Stimulated activated CD4-positive, alpha-beta T cell treated with anti-CD3 and anti-CD28 coated beads, Interleukin-2, amount 100 ng/mL, for 48 hours (primary cell): ENCODE data around the gene MXRA8.

ENCODE experiments used
- DNase-seq, 2 donors: peaks; one replicate each; pipeline ENCODE4 v3.0.0-alpha.2; 2020

Gene MXRA8

GRCh38 chr1:1348420-1349255, 9.7 kb downstream of the MXRA8 start:
- DNase-seq = no peak

GRCh38 chr1:1347663-1348419, 10.5 kb downstream of the MXRA8 start:
- DNase-seq = no peak

GRCh38 chr1:1347026-1347595, 11.2 kb downstream of the MXRA8 start:
- DNase-seq = no peak

GRCh38 chr1:1346501-1346890, 11.9 kb downstream of the MXRA8 start:
- DNase-seq = no peak

- no peak for DNase-seq
Measured at GRCh38 chr1:1345860-1346500, 12.4 kb downstream of the MXRA8 start.

- no peak for DNase-seq
Measured at GRCh38 chr1:1345384-1345783, 13.0 kb downstream of the MXRA8 start.

- DNase-seq = no peak
Measured at GRCh38 chr1:1344655-1345361, 13.5 kb downstream of the MXRA8 start.

GRCh38 chr1:1343811-1344421, 14.4 kb downstream of the MXRA8 start:
- no peak for DNase-seq

GRCh38 chr1:1342584-1343115, 15.7 kb downstream of the MXRA8 start:
- DNase-seq = no peak

GRCh38 chr1:1342061-1342562, 16.2 kb downstream of the MXRA8 start:
- no peak for DNase-seq

- no peak for DNase-seq
Measured at GRCh38 chr1:1341549-1342021, 16.8 kb downstream of the MXRA8 start.

- DNase-seq = no peak
Measured at GRCh38 chr1:1340791-1341548, 17.4 kb downstream of the MXRA8 start.

- no peak for DNase-seq
Measured at GRCh38 chr1:1340185-1340584, 18.2 kb downstream of the MXRA8 start.

GRCh38 chr1:1338278-1338677, 20.1 kb downstream of the MXRA8 start:
- no peak for DNase-seq

- peak; percentile 35 to 58 for DNase-seq
Measured at GRCh38 chr1:1337793-1338147, 20.6 kb downstream of the MXRA8 start.

GRCh38 chr1:1336931-1337792, 21.2 kb downstream of the MXRA8 start:
- no peak for DNase-seq

GRCh38 chr1:1336446-1336845, 21.9 kb downstream of the MXRA8 start:
- DNase-seq = no peak

GRCh38 chr1:1335792-1336248, 22.5 kb downstream of the MXRA8 start:
- DNase-seq = no peak

- DNase-seq = no peak
Measured at GRCh38 chr1:1335283-1335682, 23.1 kb downstream of the MXRA8 start.

- DNase-seq = no peak
Measured at GRCh38 chr1:1334835-1335234, 23.5 kb downstream of the MXRA8 start.
